ENCODE data around the gene NACC2. TPM values are rescaled to one million over a fixed set of nuclear protein-coding genes. Genes with fewer than 3 reads are reported as not detected.
A peak's percentile ranks its signal among the peaks of the same experiment; 100 is the strongest.

The NACC2 gene
- total and polyA plus RNA-seq, 2 of the 8 experiments (the other 6 are each of a cell fraction or from before 2014, with no cell fraction given) = 8.3 to 14.0 TPM

DNA sequence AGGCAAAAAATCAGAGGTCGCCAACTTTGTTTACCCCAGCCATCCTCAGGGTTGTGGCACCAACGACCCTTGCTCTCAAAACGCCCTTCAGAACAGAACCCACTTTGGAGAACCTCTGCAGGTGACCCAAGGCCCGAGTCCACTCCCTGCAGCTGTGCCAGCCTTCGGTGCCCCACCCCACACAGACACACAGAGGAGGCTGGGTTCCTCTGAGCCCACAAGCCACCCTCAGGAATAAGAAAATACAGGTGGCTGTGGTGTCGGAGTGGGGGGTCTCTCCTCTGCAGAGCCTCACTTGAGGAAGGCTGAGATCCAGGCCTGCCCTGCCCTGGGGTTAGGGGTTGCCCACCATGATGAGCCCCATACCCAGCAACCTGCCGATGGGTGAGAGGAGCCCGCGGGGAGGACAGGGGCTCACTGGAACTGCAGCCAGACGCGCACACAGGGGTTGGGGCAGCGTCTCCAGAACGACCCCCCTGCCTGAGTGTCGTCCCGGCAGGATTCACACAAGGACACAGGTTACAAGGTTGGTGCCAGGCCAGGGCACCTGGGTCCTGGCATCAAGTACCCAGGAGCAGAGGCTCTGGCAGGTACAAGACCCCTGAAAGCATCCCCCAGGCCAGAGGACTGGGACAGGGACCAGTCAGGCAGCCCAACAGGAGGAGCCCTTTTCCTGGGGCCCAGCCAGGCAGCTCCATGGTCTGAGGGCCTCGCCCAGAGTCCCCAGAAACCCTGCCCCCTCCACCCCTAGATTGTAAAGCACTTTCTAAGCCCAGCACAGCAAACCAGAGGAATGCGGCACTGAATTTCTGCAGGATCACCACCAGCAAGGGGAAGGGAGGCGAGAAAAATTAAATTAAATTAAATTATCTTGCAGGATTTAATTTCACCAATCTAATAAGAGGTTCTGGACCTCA lies 40.0 kb downstream of the NACC2 start:
- CTCF ChIA-PET (ENCODE audit: partially characterized antibody) = interaction anchor here (0.8 to 2.6 kb wide), 9 partner anchors 10 to 88 kb away, joined by 3 to 9 read pairs (median 4); no protein-coding TSS in a partner anchor
- H3K56ac ChIP-seq (replicated peaks; ENCODE audit: insufficient read length, low read depth, low read length) = no peak overlapping the region
- H3K27me3 ChIP-seq (replicated peaks in 1 of 4; ENCODE audit: control insufficient read depth in 3 of 4, extremely low read depth in 1 of 4, insufficient read depth in 3 of 4, low read length in 3 of 4) = no peaks in the 10 kb centered on the region; a peak in 2 of 7 replicates
- no peak overlapping the region for H2BK15ac ChIP-seq (ENCODE audit: low read length)
- no peak overlapping the region for H4K91ac ChIP-seq (replicated peaks; ENCODE audit: insufficient read length, low read length)
- TF ChIP-seq, protein P1, sequence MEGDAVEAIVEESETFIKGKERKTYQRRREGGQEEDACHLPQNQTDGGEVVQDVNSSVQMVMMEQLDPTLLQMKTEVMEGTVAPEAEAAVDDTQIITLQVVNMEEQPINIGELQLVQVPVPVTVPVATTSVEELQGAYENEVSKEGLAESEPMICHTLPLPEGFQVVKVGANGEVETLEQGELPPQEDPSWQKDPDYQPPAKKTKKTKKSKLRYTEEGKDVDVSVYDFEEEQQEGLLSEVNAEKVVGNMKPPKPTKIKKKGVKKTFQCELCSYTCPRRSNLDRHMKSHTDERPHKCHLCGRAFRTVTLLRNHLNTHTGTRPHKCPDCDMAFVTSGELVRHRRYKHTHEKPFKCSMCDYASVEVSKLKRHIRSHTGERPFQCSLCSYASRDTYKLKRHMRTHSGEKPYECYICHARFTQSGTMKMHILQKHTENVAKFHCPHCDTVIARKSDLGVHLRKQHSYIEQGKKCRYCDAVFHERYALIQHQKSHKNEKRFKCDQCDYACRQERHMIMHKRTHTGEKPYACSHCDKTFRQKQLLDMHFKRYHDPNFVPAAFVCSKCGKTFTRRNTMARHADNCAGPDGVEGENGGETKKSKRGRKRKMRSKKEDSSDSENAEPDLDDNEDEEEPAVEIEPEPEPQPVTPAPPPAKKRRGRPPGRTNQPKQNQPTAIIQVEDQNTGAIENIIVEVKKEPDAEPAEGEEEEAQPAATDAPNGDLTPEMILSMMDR (IDR thresholded peaks at IDR 0.05; ENCODE audit: control extremely low read depth in 1 of 3, insufficient read depth in 1 of 3, low read depth in 1 of 3, low read length in 3 of 3) = peak in 1 of 3 experiments; percentile 12; a peak in 1 of 4 replicates
- peak in 1 of 2 experiments; percentile 18; a peak in 1 of 4 replicates for TF ChIP-seq RAD21 (IDR thresholded peaks at IDR 0.05 in 1 of 2, conservative IDR thresholded peaks at IDR 0.05 in 1 of 2; ENCODE audit: low read depth in 2 of 2, low read length in 2 of 2)
- TF ChIP-seq, protein P2, sequence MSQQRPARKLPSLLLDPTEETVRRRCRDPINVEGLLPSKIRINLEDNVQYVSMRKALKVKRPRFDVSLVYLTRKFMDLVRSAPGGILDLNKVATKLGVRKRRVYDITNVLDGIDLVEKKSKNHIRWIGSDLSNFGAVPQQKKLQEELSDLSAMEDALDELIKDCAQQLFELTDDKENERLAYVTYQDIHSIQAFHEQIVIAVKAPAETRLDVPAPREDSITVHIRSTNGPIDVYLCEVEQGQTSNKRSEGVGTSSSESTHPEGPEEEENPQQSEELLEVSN (IDR thresholded peaks at IDR 0.05) = no peak
- TF ChIP-seq JUN (IDR thresholded peaks at IDR 0.05; ENCODE audit: low read depth, low read length) = no peak
- no peak for TF ChIP-seq ZNF274 (IDR thresholded peaks at IDR 0.05; ENCODE audit: borderline replicate concordance, extremely low read depth, low read length)
- no peaks in the 10 kb centered on the region for H3K9me3 ChIP-seq (ENCODE audit: insufficient read depth in 2 of 2, low read depth in 1 of 2, low read length in 1 of 2)
- no peak overlapping the region for H4K5ac ChIP-seq (ENCODE audit: insufficient read length, low read depth, low read length)
- no peak overlapping the region for H3K4me2 ChIP-seq (ENCODE audit: insufficient read depth in 1 of 2, low read depth in 2 of 2, low read length in 2 of 2)
- no peak overlapping the region for H3K27ac ChIP-seq (ENCODE audit: low read depth, low read length)
- no peak overlapping the region for H4K8ac ChIP-seq (ENCODE audit: extremely low read depth, insufficient read depth, low read length)
- no peak overlapping the region for H3K23ac ChIP-seq (ENCODE audit: insufficient read length)
- no peaks in the 10 kb centered on the region for H3K36me3 ChIP-seq (ENCODE audit: control insufficient read depth in 2 of 4, insufficient read depth in 4 of 4, low read length in 3 of 4)
- FAIRE-seq (no peak), DNase-seq (ENCODE audit: low read depth in 1 of 2, low spot score in 2 of 2) (no peak)
- H3K4ac ChIP-seq (replicated peaks; ENCODE audit: insufficient read length, low read depth, low read length) = no peak overlapping the region
- H2BK5ac ChIP-seq (ENCODE audit: low read depth, low read length) = peak overlapping the region; percentile 60; the same call in 1 of the 2 replicates
- no peak overlapping the region; a peak in 1 of 7 replicates for H3K9ac ChIP-seq (replicated peaks in 1 of 4; ENCODE audit: extremely low read depth in 1 of 4, low read depth in 3 of 4, low read length in 3 of 4)
- POLR2A ChIA-PET (ENCODE audit: partially characterized antibody) = no interaction called here
- peaks cover 3 to 47% (median 27%) of the 10 kb centered on the region in 4 experiments for H3K4me1 ChIP-seq (replicated peaks in 1 of 4; ENCODE audit: control insufficient read depth in 3 of 4, insufficient read depth in 4 of 4, low read length in 3 of 4)
- H4K20me1 ChIP-seq (replicated peaks in 1 of 2; ENCODE audit: control insufficient read depth in 1 of 2, insufficient read depth in 2 of 2, low read length in 2 of 2) = no peaks in the 10 kb centered on the region
- H2AK5ac ChIP-seq (ENCODE audit: low read depth, low read length) = no peak overlapping the region
- H3K18ac ChIP-seq (ENCODE audit: extremely low read depth, low read length) = no peak overlapping the region; the same call in none of the 2 replicates
- H3K23me2 ChIP-seq (ENCODE audit: low read depth, low read length) = peaks cover 14% of the 10 kb centered on the region; the same call in 1 of the 2 replicates
- no peaks in the 10 kb centered on the region for H3K79me1 ChIP-seq (ENCODE audit: low read depth, low read length)
- no peak overlapping the region for H2BK12ac ChIP-seq (ENCODE audit: low read depth, low read length)
- H3K79me2 ChIP-seq (ENCODE audit: control insufficient read depth in 1 of 2, insufficient read depth in 2 of 2, low read length in 2 of 2) = no peaks in the 10 kb centered on the region
- no peak overlapping the region for H3K14ac ChIP-seq (ENCODE audit: insufficient read length)
- no peak overlapping the region for H2BK20ac ChIP-seq (ENCODE audit: low read length)
- 90% methylated on average over 18 of the region's 18 CpGs; no CpG with 5 or more reads in 1 of the 2 experiments for WGBS, 2 experiments (ENCODE audit: extremely low coverage in 1 of 2, insufficient coverage in 1 of 2, insufficient read length in 1 of 2, insufficient replicate concordance in 2 of 2, low coverage in 1 of 2, low lambda C conversion rate in 2 of 2, missing lambda C conversion rate in 1 of 2)
- H2AFZ ChIP-seq (ENCODE audit: low read length) = no peak overlapping the region
- no peak overlapping the region for H2BK120ac ChIP-seq (replicated peaks; ENCODE audit: low read depth, low read length)
- no peak overlapping the region for H3K4me3 ChIP-seq (ENCODE audit: extremely low read depth in 1 of 4, insufficient read depth in 2 of 4, low read depth in 3 of 4, low read length in 4 of 4)
